Activated T-cell treated with anti-CD3 and anti-CD28 coated beads, Interleukin-2, amount 50 U/mL, for 72 hours (primary cell): Measurements from ENCODE around the gene DYNC1LI1. TPM values are rescaled to one million over a fixed set of nuclear protein-coding genes. Genes with fewer than 3 reads are reported as not detected.
A peak's percentile ranks its signal among the peaks of the same experiment; 100 is the strongest.

Source experiments
- ATAC-seq, 2 donors: fragments of 150-1000 bp; cut with Tn5 transposase; replicated peaks in 1 of 2; 2 replicates each; pipeline ENCODE4 v1.10.0; 2021; ENCODE audit warnings: moderate library complexity in 2 of 2, mild to moderate bottlenecking in 1 of 2
- DNase-seq, 2 donors: peaks; one replicate each; pipeline ENCODE4 v3.0.0; 2021 to 2022; ENCODE audit warnings: mixed read lengths in 1 of 2
- H3K27ac Mint-ChIP-seq: one replicate; pipeline ENCODE4 v1.8.0; 2022; ENCODE audit warnings: mild to moderate bottlenecking, moderate library complexity, mixed read lengths
- H3K27me3 Mint-ChIP-seq: one replicate; pipeline ENCODE4 v1.8.0; 2022; ENCODE audit warnings: low read depth, mixed read lengths
- H3K36me3 Mint-ChIP-seq, 2 donors: one replicate each; pipeline ENCODE4 v1.8.0; 2022; ENCODE audit warnings: mixed read lengths in 2 of 2, mild to moderate bottlenecking in 1 of 2; ENCODE audit not compliant: insufficient read depth in 2 of 2
- H3K4me1 Mint-ChIP-seq: one replicate; pipeline ENCODE4 v1.8.0; 2022; ENCODE audit warnings: low read depth, mixed read lengths
- H3K4me3 Mint-ChIP-seq, 2 donors: one replicate each; pipeline ENCODE4 v1.8.0; 2022; ENCODE audit warnings: mild to moderate bottlenecking in 2 of 2, mixed read lengths in 2 of 2, moderate library complexity in 2 of 2
- H3K9me3 Mint-ChIP-seq, 2 donors: one replicate each; pipeline ENCODE4 v1.8.0; 2022; ENCODE audit warnings: mixed read lengths in 2 of 2
- total RNA-seq, 2 donors: library from RNA; stranded (reverse); gene quantifications; one replicate each; pipeline ENCODE4 v1.2.3, GENCODE V29; 2022

Gene DYNC1LI1
- total RNA-seq, 2 donors from 2014 or later = 31.1 to 34.5 TPM

- DNase-seq = no peak
- no peak for ATAC-seq
- Mint-ChIP-seq H3K4me3 (no peak overlapping the region), H3K4me1 (peaks cover 23% of the 10 kb centered on the region), H3K27ac (no peak overlapping the region), H3K36me3 (no peaks in the 10 kb centered on the region), H3K9me3 (no peaks in the 10 kb centered on the region), H3K27me3 (no peaks in the 10 kb centered on the region)
Observed at GRCh38 chr3:32575451-32576113, 4.9 kb upstream of the DYNC1LI1 start.

- peaks cover 0 to 2% of the 10 kb centered on the region in 2 donors for H3K36me3 Mint-ChIP-seq
- H3K4me3 Mint-ChIP-seq = peak overlapping the region; percentile 89 to 98
- ATAC-seq (peak in 1 of 2 donors; percentile 43), DNase-seq (no peak)
- H3K27ac Mint-ChIP-seq = peak overlapping the region; percentile 66
- no peaks in the 10 kb centered on the region for H3K27me3 Mint-ChIP-seq
- H3K9me3 Mint-ChIP-seq = no peaks in the 10 kb centered on the region
- peaks cover 34% of the 10 kb centered on the region for H3K4me1 Mint-ChIP-seq
Observed at GRCh38 chr3:32571192-32571485, 481 bp upstream of the DYNC1LI1 start.

GRCh38 chr3:32569540-32570420, 878 bp downstream of the DYNC1LI1 start:
- Mint-ChIP-seq H3K27ac (peak overlapping the region; percentile 95), H3K36me3 (peaks cover 0 to 2% of the 10 kb centered on the region in 2 donors), H3K9me3 (no peaks in the 10 kb centered on the region), H3K4me1 (peaks cover 36% of the 10 kb centered on the region), H3K4me3 (peak overlapping the region; percentile 89 to 98), H3K27me3 (no peaks in the 10 kb centered on the region)
- ATAC-seq = peak; percentile 43 to 55
- DNase-seq = peak; percentile 45 to 61

GRCh38 chr3:32568953-32569352, 1.7 kb downstream of the DYNC1LI1 start:
- Mint-ChIP-seq H3K27ac (no peak overlapping the region), H3K4me1 (peaks cover 43% of the 10 kb centered on the region), H3K27me3 (no peaks in the 10 kb centered on the region)

GRCh38 chr3:32564195-32564594, 6.5 kb downstream of the DYNC1LI1 start:
- Mint-ChIP-seq H3K9me3 (peaks cover 0 to 2% of the 10 kb centered on the region in 2 donors), H3K36me3 (peaks cover 2 to 7% of the 10 kb centered on the region in 2 donors), H3K27ac (no peak overlapping the region), H3K4me1 (peaks cover 41% of the 10 kb centered on the region), H3K27me3 (no peaks in the 10 kb centered on the region), H3K4me3 (no peak overlapping the region)
- DNase-seq = no peak
- no peak for ATAC-seq

More at GRCh38 chr3:32568953-32569352, 1.7 kb downstream of the DYNC1LI1 start:
- ATAC-seq (no peak), DNase-seq (no peak)
- Mint-ChIP-seq H3K9me3 (no peaks in the 10 kb centered on the region), H3K36me3 (peaks cover 0 to 2% of the 10 kb centered on the region in 2 donors), H3K4me3 (peak overlapping the region; percentile 89 to 98)

GRCh38 chr3:32562640-32563039, 8.0 kb downstream of the DYNC1LI1 start:
- H3K4me1 Mint-ChIP-seq = peaks cover 25% of the 10 kb centered on the region
- no peak overlapping the region for H3K27ac Mint-ChIP-seq
- H3K27me3 Mint-ChIP-seq = no peaks in the 10 kb centered on the region
- DNase-seq = no peak
- peaks cover 0 to 2% of the 10 kb centered on the region in 2 donors for H3K9me3 Mint-ChIP-seq
- peaks cover 2 to 7% of the 10 kb centered on the region in 2 donors for H3K36me3 Mint-ChIP-seq
- H3K4me3 Mint-ChIP-seq = no peak overlapping the region
- ATAC-seq = no peak

- Mint-ChIP-seq H3K4me1 (peaks cover 22% of the 10 kb centered on the region), H3K27ac (no peak overlapping the region), H3K4me3 (no peak overlapping the region), H3K36me3 (no peaks in the 10 kb centered on the region), H3K27me3 (no peaks in the 10 kb centered on the region), H3K9me3 (peaks cover 0 to under 1% of the 10 kb centered on the region in 2 donors)
- ATAC-seq = no peak
- DNase-seq = no peak
Observed at GRCh38 chr3:32557640-32558352, 12.9 kb downstream of the DYNC1LI1 start.

- Mint-ChIP-seq H3K9me3 (no peaks in the 10 kb centered on the region), H3K27ac (no peak overlapping the region), H3K4me3 (no peak overlapping the region), H3K4me1 (peaks cover 20% of the 10 kb centered on the region), H3K36me3 (no peaks in the 10 kb centered on the region), H3K27me3 (no peaks in the 10 kb centered on the region)
- peak in 1 of 2 donors; percentile 30 for ATAC-seq
- DNase-seq = no peak
Observed at GRCh38 chr3:32556332-32556731, 14.3 kb downstream of the DYNC1LI1 start.

GRCh38 chr3:32553973-32554372, 16.7 kb downstream of the DYNC1LI1 start:
- Mint-ChIP-seq H3K4me1 (peaks cover 25% of the 10 kb centered on the region), H3K36me3 (no peaks in the 10 kb centered on the region), H3K27ac (peak overlapping the region; percentile 33), H3K4me3 (no peak overlapping the region), H3K9me3 (no peaks in the 10 kb centered on the region), H3K27me3 (no peaks in the 10 kb centered on the region)
- ATAC-seq (no peak), DNase-seq (no peak)

- DNase-seq (no peak), ATAC-seq (no peak)
- Mint-ChIP-seq H3K27ac (no peak overlapping the region), H3K27me3 (no peaks in the 10 kb centered on the region), H3K9me3 (no peaks in the 10 kb centered on the region), H3K4me1 (peaks cover 25% of the 10 kb centered on the region), H3K36me3 (no peaks in the 10 kb centered on the region), H3K4me3 (no peak overlapping the region)
Observed at GRCh38 chr3:32553459-32553858, 17.2 kb downstream of the DYNC1LI1 start.

- ATAC-seq = no peak
Observed at GRCh38 chr3:32552013-32552412, 18.6 kb downstream of the DYNC1LI1 start.

GRCh38 chr3:32551496-32551895, 19.2 kb downstream of the DYNC1LI1 start:
- Mint-ChIP-seq H3K27ac (no peak overlapping the region), H3K4me1 (peaks cover 20% of the 10 kb centered on the region), H3K4me3 (no peak overlapping the region), H3K9me3 (no peaks in the 10 kb centered on the region), H3K27me3 (no peaks in the 10 kb centered on the region), H3K36me3 (no peaks in the 10 kb centered on the region)
- DNase-seq (no peak), ATAC-seq (no peak)

More at GRCh38 chr3:32552013-32552412, 18.6 kb downstream of the DYNC1LI1 start:
- Mint-ChIP-seq H3K9me3 (no peaks in the 10 kb centered on the region), H3K27ac (no peak overlapping the region), H3K4me3 (no peak overlapping the region), H3K27me3 (no peaks in the 10 kb centered on the region), H3K4me1 (peaks cover 25% of the 10 kb centered on the region), H3K36me3 (no peaks in the 10 kb centered on the region)
- no peak for DNase-seq

- no peak for ATAC-seq
- DNase-seq = no peak
- H3K9me3 Mint-ChIP-seq = no peaks in the 10 kb centered on the region
- H3K4me1 Mint-ChIP-seq = peaks cover 16% of the 10 kb centered on the region
- no peak overlapping the region for H3K4me3 Mint-ChIP-seq
- H3K27ac Mint-ChIP-seq = no peak overlapping the region
- H3K27me3 Mint-ChIP-seq = no peaks in the 10 kb centered on the region
- H3K36me3 Mint-ChIP-seq = peaks cover 0 to 1% of the 10 kb centered on the region in 2 donors
Observed at GRCh38 chr3:32551087-32551486, 19.6 kb downstream of the DYNC1LI1 start.
